Esophagus squamous epithelium (tissue), 5 donors: ENCODE results near the gene PSMB8. TPM values are rescaled to one million over a fixed set of nuclear protein-coding genes. Genes with fewer than 3 reads are reported as not detected.
"Not testable (repeated sequence)": the region's sequence is repeated elsewhere in the genome, so short reads cannot be mapped to it uniquely, and the experiment has no call there.

Experiments
- DNase-seq: peaks from one replicate; lab custom pipeline; 2025; lab: John Stamatoyannopoulos, UW
- H3K27ac ChIP-seq, 4 donors: fragments of 200-600 bp; sonication (generic); one replicate each; pipeline ENCODE4 v1.5.1; 2016 to 2019; ENCODE audit warnings: mild to moderate bottlenecking in 1 of 4
- H3K27me3 ChIP-seq, 4 donors: fragments of 200-600 bp; sonication (generic); 1 replicate in 3 of 4; 2 replicates in 1 of 4; pipeline versions ENCODE4 v1.5.1 to v1.6.0; 2017 to 2021; ENCODE audit warnings: antibody characterized with exemption in 1 of 4
- H3K36me3 ChIP-seq, 3 donors: fragments of 200-600 bp; sonication (generic); one replicate each; pipeline ENCODE4 v1.5.1; 2016 to 2019
- H3K4me1 ChIP-seq, 3 donors: fragments of 200-600 bp; sonication (generic); one replicate each; pipeline ENCODE4 v1.5.1; 2017 to 2019
- H3K4me3 ChIP-seq, 4 donors: fragments of 200-600 bp; sonication (generic); 1 replicate in 3 of 4; 2 replicates in 1 of 4; pipeline ENCODE4 v1.5.1; 2016 to 2019; ENCODE audit warnings: mild to moderate bottlenecking in 2 of 4, moderate library complexity in 1 of 4
- H3K9me3 ChIP-seq, 3 donors: fragments of 200-600 bp; sonication (generic); one replicate each; pipeline ENCODE4 v1.5.1; 2016 to 2019
- CTCF ChIP-seq, 6 experiments: fragments of 450-650 bp in 4 of 6; fragments of 200-600 bp in 2 of 6; sonication (generic) in 2 of 6; IDR thresholded peaks; one replicate each; pipeline ENCODE4 v1.5.1; 2016 to 2019; ENCODE audit warnings: antibody characterized with exemption in 6 of 6, mild to moderate bottlenecking in 4 of 6, moderate library complexity in 4 of 6
- POLR2A ChIP-seq, 4 donors: fragments of 450-650 bp; IDR thresholded peaks; one replicate each; pipeline ENCODE4 v1.6.1; 2017; ENCODE audit warnings: antibody characterized with exemption in 4 of 4, mild to moderate bottlenecking in 4 of 4, moderate library complexity in 3 of 4
- WGBS, 2 donors: methylation state at CpG; one replicate each; pipeline ENCODE4 v1.1.5; 2018; 5-methylcytosine and 5-hydroxymethylcytosine counted together
- intact Hi-C: fragments of 100-400 bp; cut with DNase I; formaldehyde crosslinking; loops from one replicate; pipeline ENCODE4 v1.15.0; 2022
- total RNA-seq, 4 donors: library from RNA; depleted of rRNA; stranded (reverse); fragments of >200 nt; gene quantifications; one replicate each; pipeline ENCODE4 v1.1.0, GENCODE V29; 2016
- donor health status: DM: yes; HTN: yes; CAD: no.

The PSMB8 gene
- total RNA-seq, 4 donors from 2014 or later = 21.6 to 135 (median 42.2) TPM

DNA sequence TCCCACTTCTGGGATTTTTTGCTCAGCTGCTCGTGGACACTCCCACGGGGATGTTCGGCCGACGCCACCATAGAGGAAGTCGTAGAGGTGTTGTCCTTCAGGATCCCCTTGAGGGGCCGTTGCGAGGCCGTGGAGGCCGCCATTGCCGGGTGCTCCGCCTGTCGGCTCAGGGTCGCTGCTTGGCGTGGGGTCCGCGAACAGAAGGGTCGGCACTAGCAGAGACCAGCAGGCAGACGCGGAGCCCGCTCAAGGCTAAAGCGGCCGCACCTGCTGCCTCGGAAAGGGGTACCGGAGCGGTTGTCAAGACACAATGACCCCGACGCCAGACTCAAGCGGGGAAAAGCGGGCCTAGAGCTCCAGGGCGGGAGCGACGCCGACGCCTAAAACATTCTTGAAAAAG is 35.8 kb upstream of the PSMB8 start:
- 67 to 68% methylated on average over 16 of the region's 35 CpGs for WGBS, 2 donors
- intact Hi-C loops = loop anchor here (5.0 to 10.0 kb wide), 2 partner anchors 55 to 103 kb away; no protein-coding TSS in a partner anchor
- Histone ChIP-seq H3K9me3 (no peaks in the 10 kb centered on the region), H3K36me3 (no peaks in the 10 kb centered on the region), H3K4me1 (peaks cover 0 to 6% (median 4%) of the 10 kb centered on the region in 3 donors), H3K27me3 (peaks cover 0 to 13% (median 0%) of the 10 kb centered on the region in 4 donors), H3K27ac (no peak overlapping the region), H3K4me3 (no peak overlapping the region)
- no peak for DNase-seq
- TF ChIP-seq POLR2A (IDR thresholded peaks at IDR 0.05) (no peak), CTCF (IDR thresholded peaks at IDR 0.05) (no peak)

DNA sequence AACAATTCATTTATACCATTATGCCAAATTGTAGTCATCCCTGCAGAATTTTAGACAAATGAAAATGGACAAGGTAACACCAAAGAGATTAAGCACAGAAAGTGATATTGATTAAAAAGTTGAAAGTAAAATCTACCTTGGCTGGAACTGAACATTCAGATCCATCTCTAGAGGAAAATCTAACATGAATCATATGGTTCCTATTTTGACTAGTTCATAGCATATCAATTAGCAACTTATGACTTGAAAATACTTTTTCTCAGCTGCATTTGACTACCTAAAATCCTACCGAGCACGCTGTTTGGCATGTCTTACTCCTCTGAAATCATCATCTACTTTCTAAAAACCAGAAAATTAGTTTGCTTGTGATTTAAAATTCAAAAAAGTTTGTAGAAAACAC is 32.8 kb upstream of the PSMB8 start:
- no peaks in the 10 kb centered on the region for H3K4me1 ChIP-seq
- TF ChIP-seq CTCF (IDR thresholded peaks at IDR 0.05) (no peak), POLR2A (IDR thresholded peaks at IDR 0.05) (no peak)
- DNase-seq = no peak
- peaks cover 0 to 7% (median 0%) of the 10 kb centered on the region in 3 donors for H3K9me3 ChIP-seq
- no peak overlapping the region for H3K4me3 ChIP-seq
- H3K27me3 ChIP-seq = peaks cover 0 to 25% (median 0%) of the 10 kb centered on the region in 4 donors
- 82 to 89% methylated on average over 2 of the region's 2 CpGs for WGBS, 2 donors
- H3K27ac ChIP-seq = no peak overlapping the region
- H3K36me3 ChIP-seq = no peaks in the 10 kb centered on the region
- intact Hi-C loops = no loop called here

DNA sequence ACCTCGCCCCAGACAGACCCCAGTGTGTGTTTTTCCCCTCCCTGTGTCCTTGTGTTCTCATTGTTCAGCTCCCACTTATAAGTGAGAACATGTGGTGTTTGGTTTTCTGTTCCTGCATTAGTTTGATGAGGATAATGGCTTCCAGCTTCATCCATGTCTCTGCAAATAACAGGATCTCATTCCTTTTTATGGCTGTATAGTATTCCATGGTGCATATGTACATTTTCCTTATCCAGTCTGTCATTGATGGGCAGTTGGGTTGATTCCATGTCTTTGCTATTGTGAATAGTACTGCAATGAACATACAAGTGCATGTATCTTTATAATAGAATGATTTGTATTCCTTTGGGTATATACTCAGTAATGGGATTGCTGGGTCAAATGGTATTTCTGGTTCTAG is 30.1 kb upstream of the PSMB8 start:
- 19 to 20% methylated on average over 1 of the region's 1 CpG for WGBS, 2 donors
- H3K36me3 ChIP-seq, intact Hi-C loops, H3K4me3 ChIP-seq, H3K4me1 ChIP-seq, H3K9me3 ChIP-seq, DNase-seq, H3K27ac ChIP-seq: not testable (repeated sequence)
- peaks cover 0 to 34% (median 0%) of the 10 kb centered on the region in 4 donors for H3K27me3 ChIP-seq

DNA sequence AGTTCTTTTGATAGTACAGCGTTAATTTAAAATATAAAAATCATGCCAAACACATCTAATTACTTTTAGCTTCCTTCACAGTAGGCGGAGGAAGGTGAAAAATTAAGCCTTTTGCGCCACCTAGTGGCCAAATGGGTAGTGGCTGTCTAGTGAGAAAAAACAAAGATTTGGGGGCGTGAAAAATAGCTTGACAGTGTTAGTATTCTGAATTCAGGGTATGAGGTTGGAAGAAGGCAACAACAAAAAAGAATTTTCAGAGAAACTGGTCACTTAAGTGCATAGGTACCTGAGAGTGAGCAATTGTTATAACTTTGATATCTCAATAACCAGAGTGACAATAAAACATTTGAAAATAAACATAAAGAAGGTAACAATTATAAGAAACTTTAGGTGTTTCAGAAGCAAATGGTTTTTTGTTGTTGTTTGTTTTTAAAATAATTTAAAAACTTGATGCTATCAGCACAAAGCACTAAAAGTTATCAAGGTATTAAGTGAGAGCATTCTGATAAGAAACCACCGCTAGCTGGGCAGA is 24.5 kb upstream of the PSMB8 start:
- Histone ChIP-seq H3K27me3 (peaks cover 0 to 24% (median 0%) of the 10 kb centered on the region in 4 donors), H3K36me3 (no peaks in the 10 kb centered on the region), H3K27ac (no peak overlapping the region), H3K9me3 (peaks cover 0 to 7% (median 0%) of the 10 kb centered on the region in 3 donors), H3K4me3 (no peak overlapping the region), H3K4me1 (peaks cover 0 to 6% (median 0%) of the 10 kb centered on the region in 3 donors)
- WGBS, 2 donors = 17% methylated on average over 5 of the region's 5 CpGs
- TF ChIP-seq POLR2A (IDR thresholded peaks at IDR 0.05) (no peak), CTCF (IDR thresholded peaks at IDR 0.05) (peak; percentile 78 to 98 (median 96))
- no peak for DNase-seq
- intact Hi-C loops = no loop called here

DNA sequence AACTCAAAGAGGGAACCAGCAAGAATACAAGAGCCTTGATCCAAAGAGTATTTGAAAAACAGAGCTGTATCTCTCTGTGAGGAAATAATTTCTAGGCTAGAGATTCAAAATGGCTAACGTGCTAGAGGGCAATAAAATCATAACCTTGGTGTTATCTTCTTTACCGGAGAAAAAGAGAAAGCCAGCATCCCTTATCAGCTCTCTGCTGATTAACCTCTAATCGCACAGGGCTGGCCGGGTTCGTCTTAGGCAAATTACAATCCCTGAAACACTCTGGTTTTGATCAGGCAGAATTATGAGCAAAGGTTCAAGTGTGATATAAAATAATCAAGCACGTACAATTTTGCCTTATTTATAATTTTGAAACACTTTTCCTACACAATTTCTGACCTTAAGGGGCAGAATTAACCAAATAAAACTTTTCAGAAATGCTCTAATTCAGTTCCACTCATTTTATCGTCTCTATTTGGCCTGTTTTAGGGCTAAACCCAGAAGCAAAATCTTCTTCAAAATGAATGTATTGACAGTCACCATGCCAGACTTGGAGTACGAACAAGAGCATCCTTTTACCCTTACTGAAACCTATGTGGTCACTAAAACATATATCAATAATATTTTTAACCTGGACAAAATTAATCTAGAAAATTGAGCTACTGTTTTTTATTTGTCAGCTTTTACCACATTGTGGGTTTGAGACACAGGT is 23.9 kb upstream of the PSMB8 start:
- peaks cover 0 to 6% (median 0%) of the 10 kb centered on the region in 3 donors for H3K4me1 ChIP-seq
- intact Hi-C loops = no loop called here
- no peak for DNase-seq
- 48 to 58% methylated on average over 8 of the region's 8 CpGs for WGBS, 2 donors
- no peak overlapping the region for H3K4me3 ChIP-seq
- no peak overlapping the region for H3K27ac ChIP-seq
- peaks cover 0 to 21% (median 0%) of the 10 kb centered on the region in 4 donors for H3K27me3 ChIP-seq
- peaks cover 0 to 4% (median 0%) of the 10 kb centered on the region in 3 donors for H3K9me3 ChIP-seq
- TF ChIP-seq CTCF (IDR thresholded peaks at IDR 0.05) = no peak
- TF ChIP-seq POLR2A (IDR thresholded peaks at IDR 0.05) = no peak
- no peaks in the 10 kb centered on the region for H3K36me3 ChIP-seq
